Endothelial cell of umbilical vein (primary cell): ENCODE data around the gene NAA40. TPM values are rescaled to one million over a fixed set of nuclear protein-coding genes. Genes with fewer than 3 reads are reported as not detected.

Source experiments
- BruUV-seq: library from RNA; stranded (reverse); fragments of 400-500 nt; replicated peaks from 2 replicates; lab custom pipeline; 2021; lab: Mats Ljungman, UMichigan
- CTCF ChIA-PET: fragments of 300-600, 350-600 bp; sonication (Branson Sonifier 250); formaldehyde crosslinking; loops from one replicate; lab custom pipeline; 2021; ENCODE audit warnings: antibody characterized with exemption, inconsistent platforms; lab: Charles Lee
- POLR2A ChIA-PET: fragments of 300-600, 350-600 bp; sonication (Branson Sonifier 250); formaldehyde crosslinking; loops from one replicate; lab custom pipeline; 2021; ENCODE audit warnings: antibody characterized with exemption, inconsistent platforms; lab: Charles Lee
- DNase-seq: peaks from one replicate; pipeline ENCODE4 v3.0.0-alpha.2; 2011; ENCODE audit warnings: low read depth, low spot score
- FAIRE-seq: peaks from 2 replicates; lab custom pipeline; 2011; peaks lifted over from hg19 to GRCh38; lab: Jason Lieb, UNC
- H2AFZ ChIP-seq: 2 replicates; pipeline ENCODE4 v1.6.0; 2012; ENCODE audit warnings: low read depth, low read length, control low read depth, inconsistent platforms
- H3K27ac ChIP-seq: 2 replicates; pipeline ENCODE4 v1.5.1; 2011; ENCODE audit warnings: low read depth, mild to moderate bottlenecking, control low read depth, low read length, moderate library complexity; ENCODE audit not compliant: insufficient read depth
- H3K27me3 ChIP-seq, 2 experiments: 2 replicates each; pipeline versions ENCODE4 v1.6.0 to v1.6.1; 2011; ENCODE audit warnings: low read length in 2 of 2, mixed read lengths in 1 of 2; ENCODE audit not compliant: control insufficient read depth in 2 of 2, insufficient read depth in 2 of 2
- H3K36me3 ChIP-seq, 2 experiments: 2 replicates in 1 of 2; 3 replicates in 1 of 2; pipeline ENCODE4 v1.5.1; 2011; ENCODE audit warnings: low read length in 2 of 2, mild to moderate bottlenecking in 1 of 2, moderate library complexity in 1 of 2; ENCODE audit not compliant: control insufficient read depth in 2 of 2, insufficient read depth in 2 of 2; ENCODE audit errors: extremely low read depth in 1 of 2
- H3K4me1 ChIP-seq: 3 replicates; pipeline ENCODE4 v1.5.1; 2011; ENCODE audit warnings: mild to moderate bottlenecking, low read length; ENCODE audit not compliant: control insufficient read depth, insufficient read depth; ENCODE audit errors: extremely low read depth
- H3K4me2 ChIP-seq: 2 replicates; pipeline ENCODE4 v1.6.1; 2011; ENCODE audit warnings: low read length, control low read depth, mixed read lengths; ENCODE audit not compliant: insufficient read depth
- H3K4me3 ChIP-seq, 3 experiments: fragments of 200-600 bp in 1 of 3; sonication (generic), shearing (Covaris generic) in 1 of 3; replicated peaks in 1 of 3; 2 replicates each; pipeline ENCODE4 v1.5.1; 2011 to 2016; ENCODE audit warnings: control low read depth in 3 of 3, low read length in 3 of 3, mild to moderate bottlenecking in 2 of 3, inconsistent platforms in 1 of 3, low read depth in 1 of 3, moderate library complexity in 1 of 3; ENCODE audit not compliant: insufficient read depth in 1 of 3
- H3K79me2 ChIP-seq: 2 replicates; pipeline ENCODE4 v1.6.0; 2012; ENCODE audit warnings: low read length, inconsistent platforms; ENCODE audit not compliant: control insufficient read depth, insufficient read depth
- H3K9ac ChIP-seq: replicated peaks from 2 replicates; pipeline ENCODE3; 2011; ENCODE audit warnings: low read length, control low read depth; ENCODE audit not compliant: insufficient read depth; ENCODE audit errors: extremely low read depth
- H3K9me1 ChIP-seq: replicated peaks from 3 replicates; pipeline ENCODE4 v1.6.0; 2011; ENCODE audit warnings: mild to moderate bottlenecking, low read length; ENCODE audit not compliant: control insufficient read depth, insufficient read depth; ENCODE audit errors: extremely low read depth
- H3K9me3 ChIP-seq: replicated peaks from 2 replicates; pipeline ENCODE4 v1.5.1; 2012; ENCODE audit warnings: low read length, inconsistent platforms; ENCODE audit not compliant: control insufficient read depth, insufficient read depth
- H4K20me1 ChIP-seq: replicated peaks from 2 replicates; pipeline ENCODE3; 2011; ENCODE audit warnings: mild to moderate bottlenecking, low read length; ENCODE audit not compliant: control insufficient read depth, insufficient read depth; ENCODE audit errors: extremely low read depth
- FOS ChIP-seq: IDR thresholded peaks from 2 replicates; pipeline ENCODE4 v1.6.1; 2011; ENCODE audit warnings: mild to moderate bottlenecking, low read length, moderate library complexity, borderline replicate concordance; ENCODE audit not compliant: insufficient read depth
- GATA2 ChIP-seq: IDR thresholded peaks from 2 replicates; pipeline ENCODE4 v1.7.0; 2011; ENCODE audit warnings: low read depth, mild to moderate bottlenecking, moderate library complexity, mixed read lengths, low read length; ENCODE audit not compliant: insufficient read length, insufficient read depth
- JUN ChIP-seq: IDR thresholded peaks from 2 replicates; pipeline ENCODE4 v1.6.1; 2011; ENCODE audit warnings: borderline replicate concordance, low read depth; ENCODE audit not compliant: insufficient read length, insufficient read depth
- MAX ChIP-seq: IDR thresholded peaks from 2 replicates; pipeline ENCODE4 v1.6.1; 2011; ENCODE audit not compliant: insufficient read depth, insufficient read length
- MYC ChIP-seq: IDR thresholded peaks from one replicate; pipeline ENCODE4 v1.6.1; 2011; ENCODE audit warnings: mild to moderate bottlenecking, low read depth, low read length
- POLR2A ChIP-seq: IDR thresholded peaks from 2 replicates; pipeline ENCODE4 v1.6.1; 2012; ENCODE audit warnings: low read depth, mild to moderate bottlenecking, control low read depth, low read length
- POLR2AphosphoS5 ChIP-seq: IDR thresholded peaks from 2 replicates; pipeline ENCODE4 v1.6.1; 2012; ENCODE audit warnings: low read depth, mild to moderate bottlenecking, control low read depth, low read length, moderate library complexity; ENCODE audit not compliant: insufficient read depth
- dilution Hi-C: fragments of 300-500 bp; cut with MboI; formaldehyde crosslinking; loops from one replicate; pipeline ENCODE4 v1.15.0; 2019; ENCODE audit warnings: low sequenced_read_pairs; ENCODE audit not compliant: extremely low pct_ligation_motif_present
- intact Hi-C: fragments of 100-400 bp; cut with micrococcal nuclease; formaldehyde crosslinking; loops from one replicate; pipeline ENCODE4 v1.10.0; 2022
- polyA plus RNA-seq, 4 experiments: library from polyadenylated mRNA; depleted of rRNA in 3 of 4; stranded (reverse) in 3 of 4; unstranded in 1 of 4; fragments of >200 nt; gene quantifications; 2 replicates each; pipeline versions ENCODE4 v1.2.1 to v1.2.3, GENCODE V29; 2011 to 2012; ENCODE audit warnings: missing spikeins in 1 of 4
- total RNA-seq: library from RNA; stranded (reverse); gene quantifications from 2 replicates; pipeline ENCODE4 v1.2.3, GENCODE V29; 2021
- TF ChIP-seq, protein P1 (sequence below), 2 donors: IDR thresholded peaks; 1 replicate in 1 of 2; 2 replicates in 1 of 2; pipeline ENCODE4 v1.5.1; 2011; ENCODE audit warnings: low read length in 2 of 2, mild to moderate bottlenecking in 2 of 2, moderate library complexity in 2 of 2, control low read depth in 1 of 2, inconsistent platforms in 1 of 2, low read depth in 1 of 2; ENCODE audit not compliant: insufficient read depth in 1 of 2; ENCODE audit errors: extremely low read depth in 1 of 2

Gene NAA40
- total and polyA plus RNA-seq, 2 donors (not counting 3 experiments of a cell fraction or from before 2014, with no cell fraction given), result 28.5 to 32.3 TPM

- Histone ChIP-seq H3K9me3 (no peaks in the 10 kb centered on the region), H4K20me1 (no peaks in the 10 kb centered on the region), H3K9ac (no peak overlapping the region), H3K4me2 (no peak overlapping the region), H3K27ac (no peak overlapping the region), H3K4me3 (no peak overlapping the region), H3K9me1 (no peaks in the 10 kb centered on the region), H3K36me3 (no peaks in the 10 kb centered on the region), H3K79me2 (no peaks in the 10 kb centered on the region), H3K4me1 (peaks cover 6% of the 10 kb centered on the region), H3K27me3 (peaks cover 1 to 2% of the 10 kb centered on the region in 2 experiments), H2AFZ (no peak overlapping the region)
- dilution Hi-C loops, result no loop called here
- ChIA-PET CTCF (interaction anchor here (1.5 to 3.4 kb wide), 2 partner anchors 12 to 27 kb away, joined by 6 to 29 read pairs; no protein-coding TSS in a partner anchor), POLR2A (no interaction called here)
- DNase-seq (no peak), FAIRE-seq (no peak)
- intact Hi-C loops, result no loop called here
- TF ChIP-seq JUN (no peak), MAX (no peak), MYC (no peak), FOS (no peak), POLR2A (no peak), POLR2AphosphoS5 (no peak), GATA2 (no peak)
- TF ChIP-seq, protein P1, sequence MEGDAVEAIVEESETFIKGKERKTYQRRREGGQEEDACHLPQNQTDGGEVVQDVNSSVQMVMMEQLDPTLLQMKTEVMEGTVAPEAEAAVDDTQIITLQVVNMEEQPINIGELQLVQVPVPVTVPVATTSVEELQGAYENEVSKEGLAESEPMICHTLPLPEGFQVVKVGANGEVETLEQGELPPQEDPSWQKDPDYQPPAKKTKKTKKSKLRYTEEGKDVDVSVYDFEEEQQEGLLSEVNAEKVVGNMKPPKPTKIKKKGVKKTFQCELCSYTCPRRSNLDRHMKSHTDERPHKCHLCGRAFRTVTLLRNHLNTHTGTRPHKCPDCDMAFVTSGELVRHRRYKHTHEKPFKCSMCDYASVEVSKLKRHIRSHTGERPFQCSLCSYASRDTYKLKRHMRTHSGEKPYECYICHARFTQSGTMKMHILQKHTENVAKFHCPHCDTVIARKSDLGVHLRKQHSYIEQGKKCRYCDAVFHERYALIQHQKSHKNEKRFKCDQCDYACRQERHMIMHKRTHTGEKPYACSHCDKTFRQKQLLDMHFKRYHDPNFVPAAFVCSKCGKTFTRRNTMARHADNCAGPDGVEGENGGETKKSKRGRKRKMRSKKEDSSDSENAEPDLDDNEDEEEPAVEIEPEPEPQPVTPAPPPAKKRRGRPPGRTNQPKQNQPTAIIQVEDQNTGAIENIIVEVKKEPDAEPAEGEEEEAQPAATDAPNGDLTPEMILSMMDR (IDR thresholded peaks at IDR 0.05; ENCODE audit: extremely low read depth in 1 of 2, insufficient read depth in 1 of 2, low read depth in 1 of 2, low read length in 2 of 2), result no peak
- no TSS peak for BruUV-seq
These were observed 5.3 kb upstream of the NAA40 start for GRCh38 chr11:63933459-63933858.
